IPS-20b (cell line): ENCODE data around the gene LBX2.

ENCODE experiments used
- H3K27ac ChIP-seq: one replicate; pipeline ENCODE4 v1.5.1; 2013; ENCODE audit warnings: low read length
- H3K27me3 ChIP-seq: 2 replicates; pipeline ENCODE4 v1.6.1; 2013; ENCODE audit warnings: mild to moderate bottlenecking, low read length, inconsistent platforms; ENCODE audit not compliant: insufficient read depth
- H3K36me3 ChIP-seq: 2 replicates; pipeline ENCODE4 v1.6.1; 2013; ENCODE audit warnings: low read depth, mild to moderate bottlenecking, inconsistent platforms, low read length, moderate library complexity; ENCODE audit not compliant: insufficient read depth
- H3K4me1 ChIP-seq: 2 replicates; pipeline ENCODE4 v1.6.1; 2013; ENCODE audit warnings: mild to moderate bottlenecking, control low read depth, inconsistent platforms, low read length, moderate library complexity; ENCODE audit not compliant: insufficient read depth
- H3K4me3 ChIP-seq: 2 replicates; pipeline ENCODE4 v1.5.1; 2013; ENCODE audit warnings: mild to moderate bottlenecking, low read length, inconsistent platforms
- H3K9ac ChIP-seq: 2 replicates; pipeline ENCODE4 v1.6.1; 2013; ENCODE audit warnings: low read depth, mild to moderate bottlenecking, inconsistent platforms, low read length, moderate library complexity
- H3K9me3 ChIP-seq: 2 replicates; pipeline ENCODE4 v1.6.1; 2013; ENCODE audit warnings: mild to moderate bottlenecking, low read depth, low read length, inconsistent platforms; ENCODE audit not compliant: insufficient read depth

The LBX2 gene

DNA sequence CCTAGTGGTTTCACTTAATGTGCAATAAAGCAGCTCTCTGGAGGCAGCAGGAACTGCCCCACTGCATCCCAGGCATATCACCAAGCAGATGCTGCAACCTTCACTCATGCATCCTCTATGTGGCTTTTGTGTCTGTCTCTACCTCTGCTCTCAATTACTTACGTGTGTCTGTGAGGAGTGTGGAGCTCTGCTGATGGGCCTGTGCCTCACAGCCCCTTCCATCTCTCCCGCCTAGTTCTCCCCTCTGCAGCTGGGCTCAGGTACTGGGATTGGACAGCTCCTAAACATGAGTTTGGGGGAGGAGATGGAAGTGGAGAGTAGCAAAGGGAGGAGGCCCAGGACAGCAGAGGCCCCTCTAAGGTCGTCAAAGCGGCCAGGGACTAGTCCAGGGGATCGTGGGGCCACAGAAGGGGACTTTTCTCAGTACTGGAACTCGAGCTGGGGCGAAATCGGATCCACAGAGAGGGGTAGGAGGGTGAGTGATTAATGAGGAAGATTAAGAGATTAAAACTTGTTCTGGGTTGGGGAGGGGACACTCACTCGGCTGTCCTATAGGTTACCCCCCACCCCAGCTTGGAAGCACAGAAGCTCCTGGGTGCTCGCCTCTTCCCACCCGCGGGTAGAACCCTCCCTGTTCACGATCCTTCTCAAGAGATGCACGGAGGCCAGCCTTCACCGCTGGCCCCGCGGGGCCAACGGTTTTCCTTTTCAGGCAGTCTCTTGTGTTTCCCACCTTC lies 2.1 kb upstream of the LBX2 start:
- Histone ChIP-seq H3K27me3 (peaks cover 100% of the 10 kb centered on the region), H3K9ac (no peak overlapping the region), H3K4me3 (peak overlapping the region; percentile 66; the same call in 1 of the 2 replicates), H3K27ac (no peak overlapping the region), H3K36me3 (peaks cover 11% of the 10 kb centered on the region; the same call in 1 of the 2 replicates), H3K4me1 (peaks cover 5% of the 10 kb centered on the region; the same call in 1 of the 2 replicates), H3K9me3 (peaks cover 3% of the 10 kb centered on the region; the same call in 1 of the 2 replicates)

DNA sequence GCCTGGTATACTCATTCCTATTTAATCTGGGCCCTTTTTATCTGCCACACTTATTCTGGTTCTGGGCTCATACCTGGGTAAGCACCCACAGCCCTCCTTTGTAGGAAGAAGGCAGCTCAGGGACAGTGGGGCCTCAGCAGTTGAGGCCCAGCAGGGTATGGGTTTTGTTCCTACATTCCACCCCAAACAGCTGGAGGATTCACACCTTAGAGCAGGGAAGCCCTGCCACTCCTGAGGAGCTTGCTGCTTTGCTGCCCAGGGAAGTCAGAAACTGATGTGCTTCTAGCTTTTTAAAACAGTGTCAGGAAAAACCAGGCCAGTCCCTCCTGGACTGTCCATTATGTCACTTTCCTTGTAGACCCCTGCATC lies 1.2 kb upstream of the LBX2 start:
- Histone ChIP-seq H3K27me3 (peaks cover 100% of the 10 kb centered on the region), H3K4me1 (peaks cover 5% of the 10 kb centered on the region; the same call in 1 of the 2 replicates), H3K36me3 (peaks cover 6% of the 10 kb centered on the region; the same call in 1 of the 2 replicates), H3K9ac (no peak overlapping the region), H3K27ac (no peak overlapping the region), H3K4me3 (no peak overlapping the region), H3K9me3 (peaks cover 3% of the 10 kb centered on the region; the same call in 1 of the 2 replicates)

DNA sequence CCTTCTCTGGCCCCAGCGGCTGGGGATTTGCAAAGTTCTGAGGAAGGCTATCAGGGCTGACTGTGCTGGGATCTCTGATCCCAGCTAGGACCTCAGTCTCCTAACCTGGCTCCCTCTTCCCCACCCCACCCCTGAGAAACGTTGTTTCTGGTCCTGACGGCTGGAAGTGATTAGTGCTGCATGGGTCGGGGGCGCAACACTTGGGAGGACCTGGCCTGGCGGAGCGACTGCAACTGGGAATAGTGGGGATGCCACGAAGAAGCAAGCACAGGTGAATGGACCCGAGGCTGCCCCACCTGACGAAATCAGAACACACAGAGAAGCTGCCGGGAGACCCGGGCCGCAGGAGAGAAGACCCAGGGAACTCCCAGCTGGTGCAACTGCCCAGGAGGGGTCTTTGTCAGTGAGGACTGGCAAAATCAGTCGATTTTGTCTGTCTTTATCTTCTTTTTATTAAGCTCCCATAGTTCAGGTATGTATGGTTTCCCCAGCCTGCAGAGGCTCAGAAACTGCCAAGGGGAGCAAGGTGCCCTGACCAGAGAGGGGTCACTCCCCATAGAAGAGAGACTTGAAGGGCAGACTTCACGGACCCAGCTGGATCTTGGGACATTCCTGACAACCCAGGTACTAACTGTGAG lies 656 bp upstream of the LBX2 start:
- H3K27me3 ChIP-seq: peaks cover 100% of the 10 kb centered on the region
- H3K9ac ChIP-seq: no peak overlapping the region
- peaks cover under 1% of the 10 kb centered on the region; the same call in 1 of the 2 replicates for H3K36me3 ChIP-seq
- peaks cover 3% of the 10 kb centered on the region; the same call in 1 of the 2 replicates for H3K9me3 ChIP-seq
- H3K4me3 ChIP-seq: no peak overlapping the region
- no peak overlapping the region for H3K27ac ChIP-seq
- peaks cover 5% of the 10 kb centered on the region; the same call in 1 of the 2 replicates for H3K4me1 ChIP-seq

DNA sequence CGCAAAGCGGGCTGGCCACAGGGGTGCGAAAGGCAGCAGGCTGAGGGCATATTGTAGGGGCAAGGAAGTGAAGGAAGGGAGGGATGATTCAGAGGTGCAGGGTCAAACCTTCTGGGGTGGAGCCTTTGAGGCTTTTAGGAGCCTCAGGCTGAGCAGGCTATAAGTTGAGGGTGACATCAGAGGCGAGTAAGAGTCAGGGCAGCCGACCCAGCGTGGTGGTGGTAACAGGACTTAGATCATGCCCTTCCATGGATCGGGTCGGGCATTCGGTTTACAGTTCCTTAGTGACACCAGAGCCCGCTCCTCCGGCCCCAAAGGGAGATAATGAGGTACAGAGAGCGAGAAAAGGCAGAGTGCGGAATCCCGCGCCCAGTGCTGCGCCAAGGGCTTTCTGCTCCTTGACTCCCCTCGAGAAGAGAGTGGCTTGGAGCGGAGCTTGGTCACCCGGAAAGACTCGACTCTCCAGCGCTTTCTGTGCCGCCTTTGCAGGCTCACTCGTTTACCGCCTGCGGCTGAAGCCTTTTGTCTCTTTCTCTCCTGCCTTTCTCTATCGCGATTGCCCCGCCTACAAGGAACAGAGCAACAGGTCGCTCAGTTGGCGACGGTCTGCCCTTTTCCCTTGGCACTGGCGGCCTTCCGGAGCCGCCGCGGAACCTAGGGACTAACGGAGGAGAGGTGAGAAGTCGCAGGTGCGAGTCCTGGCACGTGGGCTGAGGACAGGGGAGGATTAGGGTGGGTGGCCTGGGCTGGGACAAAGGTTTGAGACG lies 720 bp downstream of the LBX2 start:
- H3K36me3 ChIP-seq: peaks cover 8% of the 10 kb centered on the region
- H3K9ac ChIP-seq: 0 out of 2 replicates have a peak overlapping the region, but pooled peaks have one; percentile 6
- H3K27me3 ChIP-seq: peaks cover 97% of the 10 kb centered on the region
- H3K4me1 ChIP-seq: peaks cover 5% of the 10 kb centered on the region; the same call in 1 of the 2 replicates
- no peak overlapping the region for H3K27ac ChIP-seq
- H3K4me3 ChIP-seq: peak overlapping the region; percentile 66
- peaks cover 3% of the 10 kb centered on the region; the same call in 1 of the 2 replicates for H3K9me3 ChIP-seq

DNA sequence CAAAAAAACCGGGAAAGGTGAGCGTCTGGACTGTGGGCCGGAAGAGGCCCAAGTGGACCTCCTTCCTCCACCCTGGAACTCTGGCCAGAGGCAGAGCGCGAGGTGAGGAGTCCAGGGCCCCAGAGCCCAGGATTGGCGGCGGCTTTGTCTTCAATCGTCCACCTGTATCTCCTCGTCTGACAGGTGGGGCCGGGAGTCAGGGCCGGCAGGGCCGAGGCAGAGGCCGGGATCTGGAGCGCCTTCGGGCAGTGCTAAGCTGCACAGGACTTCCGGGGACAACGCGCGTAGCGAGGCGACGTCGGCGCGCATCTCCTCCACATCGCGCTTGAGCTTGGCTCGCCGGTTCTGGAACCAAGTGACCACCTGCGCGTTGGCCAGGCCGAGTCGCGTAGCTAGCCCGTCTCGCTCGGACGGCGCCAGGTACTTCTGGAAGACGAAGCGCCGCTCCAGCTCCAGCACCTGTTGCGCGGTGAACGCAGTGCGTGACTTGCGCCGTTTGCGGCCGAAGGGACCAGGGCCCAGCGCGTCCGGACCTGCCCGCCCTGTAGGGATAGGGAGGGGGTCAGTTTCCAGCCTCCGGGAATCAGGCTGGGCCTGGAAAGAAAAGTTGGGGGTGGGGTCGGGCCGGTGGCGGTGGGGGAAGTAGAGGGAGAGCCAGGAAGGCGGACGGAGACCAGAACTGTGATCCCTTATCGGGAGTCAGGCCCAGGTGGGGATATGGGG lies 1.5 kb downstream of the LBX2 start:
- peak overlapping the region; percentile 66 for H3K4me3 ChIP-seq
- H3K9ac ChIP-seq: no peak overlapping the region
- peaks cover 16% of the 10 kb centered on the region for H3K36me3 ChIP-seq
- peaks cover 3% of the 10 kb centered on the region; the same call in 1 of the 2 replicates for H3K9me3 ChIP-seq
- peaks cover 5% of the 10 kb centered on the region; the same call in 1 of the 2 replicates for H3K4me1 ChIP-seq
- H3K27me3 ChIP-seq: peaks cover 93% of the 10 kb centered on the region
- H3K27ac ChIP-seq: no peak overlapping the region

DNA sequence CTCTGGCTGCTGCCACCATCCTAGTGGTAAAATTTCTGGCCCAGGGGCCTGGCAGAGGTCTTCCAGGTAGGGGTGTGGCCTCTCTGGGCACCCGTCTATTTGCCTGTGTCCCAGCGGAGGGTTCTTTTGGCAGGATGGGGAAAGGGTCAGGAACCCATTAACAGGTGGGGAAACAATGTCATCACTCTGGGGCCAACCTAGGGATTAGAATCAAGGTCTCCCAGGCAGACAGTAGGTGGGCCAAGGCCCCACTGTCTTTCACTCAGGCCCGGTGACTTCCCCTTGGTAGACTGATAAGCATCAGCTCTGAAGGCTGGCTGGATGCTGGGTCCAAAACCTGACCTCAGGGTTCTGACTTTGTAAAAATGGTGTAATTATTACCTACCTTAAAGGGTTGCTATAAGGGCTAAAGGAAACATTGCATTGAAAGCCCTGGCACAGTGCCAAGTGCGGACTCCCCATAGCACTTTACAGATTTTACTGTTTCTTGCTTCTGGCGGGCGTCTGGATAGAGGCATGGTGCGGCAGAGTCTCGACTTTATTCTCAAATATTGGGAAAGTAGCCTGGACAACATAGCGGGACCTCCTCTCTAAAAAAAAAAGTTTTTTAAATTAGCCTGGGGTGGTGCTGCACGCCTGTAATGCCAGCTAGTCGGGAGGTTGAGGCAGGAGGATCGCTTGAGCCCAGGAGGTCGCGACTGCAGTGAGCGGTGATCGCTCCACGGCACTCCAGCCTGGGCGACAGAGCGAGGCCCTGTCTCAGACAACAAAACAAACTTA lies 2.2 kb downstream of the LBX2 start:
- Histone ChIP-seq H3K27ac (no peak overlapping the region), H3K4me1 (peaks cover 5% of the 10 kb centered on the region; the same call in 1 of the 2 replicates), H3K9me3 (peaks cover 3% of the 10 kb centered on the region; the same call in 1 of the 2 replicates), H3K36me3 (peaks cover 23% of the 10 kb centered on the region), H3K27me3 (peaks cover 85% of the 10 kb centered on the region), H3K9ac (no peak overlapping the region), H3K4me3 (peak overlapping the region; percentile 66)

DNA sequence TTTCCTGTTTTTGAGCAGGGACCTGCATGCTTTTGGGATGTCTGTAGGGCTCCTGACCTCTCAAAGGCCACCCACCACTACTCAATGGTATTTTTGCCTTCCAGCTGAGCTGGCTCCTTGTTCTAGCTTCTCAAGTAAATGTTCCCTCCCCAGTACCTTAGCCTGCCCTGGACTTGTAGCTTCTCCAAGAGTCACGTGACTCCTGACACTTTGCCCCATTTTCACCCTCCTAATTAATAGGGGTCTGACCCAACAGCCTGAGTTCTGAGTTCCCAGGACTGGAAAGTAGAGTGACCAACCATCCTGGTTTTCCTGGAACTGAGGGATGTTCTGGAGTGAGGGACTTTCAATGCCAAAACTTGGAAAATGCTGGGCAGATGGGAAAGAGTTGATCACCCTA lies 4.0 kb downstream of the LBX2 start:
- peaks cover 2% of the 10 kb centered on the region; the same call in 1 of the 2 replicates for H3K9me3 ChIP-seq
- H3K27ac ChIP-seq: no peak overlapping the region
- H3K9ac ChIP-seq: no peak overlapping the region
- H3K4me1 ChIP-seq: no peaks in the 10 kb centered on the region; the same call in 1 of the 2 replicates
- peaks cover 68% of the 10 kb centered on the region for H3K27me3 ChIP-seq
- no peak overlapping the region for H3K4me3 ChIP-seq
- peaks cover 41% of the 10 kb centered on the region for H3K36me3 ChIP-seq

DNA sequence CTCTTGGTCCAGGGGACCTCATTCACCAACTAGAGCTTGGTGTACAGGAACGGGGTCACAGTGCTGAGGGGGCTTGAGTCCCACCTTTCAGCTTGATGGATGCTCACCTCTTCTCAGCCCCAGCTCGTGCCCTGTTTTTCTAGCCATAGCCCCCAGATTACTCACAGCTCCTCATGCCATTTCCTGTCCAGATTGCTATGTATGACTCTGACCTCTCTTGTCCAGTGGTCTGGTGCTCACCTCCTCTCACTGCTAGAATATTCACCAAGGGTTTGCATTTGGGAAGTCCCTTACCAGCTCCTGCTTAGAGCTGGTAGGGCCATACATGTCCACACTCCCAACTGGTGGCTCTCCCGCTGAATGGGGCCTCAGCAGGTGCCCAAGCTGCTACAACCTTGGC lies 5.9 kb downstream of the LBX2 start:
- H3K9ac ChIP-seq: no peak overlapping the region
- H3K36me3 ChIP-seq: peaks cover 42% of the 10 kb centered on the region
- H3K4me1 ChIP-seq: no peaks in the 10 kb centered on the region; the same call in 1 of the 2 replicates
- no peak overlapping the region for H3K27ac ChIP-seq
- H3K9me3 ChIP-seq: no peaks in the 10 kb centered on the region; the same call in 1 of the 2 replicates
- H3K4me3 ChIP-seq: no peak overlapping the region
- peaks cover 49% of the 10 kb centered on the region for H3K27me3 ChIP-seq

DNA sequence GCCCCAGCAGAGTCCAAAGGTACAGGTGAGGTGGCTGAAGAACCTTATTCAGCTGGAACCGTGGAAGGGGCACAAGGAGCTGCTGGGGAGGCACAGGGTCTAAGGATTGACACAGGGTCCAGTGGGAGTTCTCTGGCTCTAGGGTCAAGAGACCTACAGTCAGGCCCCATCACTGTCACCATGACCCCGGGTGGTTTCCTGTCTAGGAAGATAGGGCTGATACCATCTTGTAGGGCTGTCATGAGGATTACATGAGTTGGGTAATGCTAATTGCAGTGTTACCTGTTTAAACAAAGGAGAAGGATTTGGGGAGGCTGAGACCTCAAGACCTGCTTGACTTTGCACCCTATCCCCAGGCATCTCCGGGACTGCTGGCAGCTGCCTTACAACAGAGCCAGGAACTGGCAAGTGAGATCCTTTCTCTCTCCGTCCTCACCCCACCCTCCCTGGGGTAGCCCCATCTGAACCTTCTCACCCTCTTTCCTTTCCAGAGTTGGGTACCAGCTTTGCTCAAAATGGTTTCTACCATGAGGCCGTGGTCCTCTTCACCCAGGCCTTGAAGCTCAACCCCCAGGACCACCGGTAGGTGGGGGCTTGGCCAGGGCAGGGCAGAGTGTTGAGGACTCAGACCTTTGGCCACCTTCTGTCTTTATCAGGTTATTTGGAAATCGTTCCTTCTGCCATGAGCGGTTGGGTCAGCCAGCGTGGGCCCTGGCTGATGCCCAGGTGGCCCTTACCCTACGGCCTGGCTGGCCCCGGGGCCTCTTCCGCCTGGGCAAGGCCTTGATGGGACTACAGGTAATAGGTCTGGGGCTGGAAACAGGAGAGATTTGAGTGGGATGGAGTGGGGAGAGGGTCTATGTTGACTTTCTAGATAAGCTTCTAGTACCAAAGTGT lies 7.5 kb downstream of the LBX2 start:
- Histone ChIP-seq H3K4me3 (no peak overlapping the region), H3K27ac (no peak overlapping the region), H3K9ac (no peak overlapping the region), H3K9me3 (no peaks in the 10 kb centered on the region; the same call in 1 of the 2 replicates), H3K36me3 (peaks cover 42% of the 10 kb centered on the region), H3K4me1 (no peaks in the 10 kb centered on the region), H3K27me3 (peaks cover 32% of the 10 kb centered on the region)

DNA sequence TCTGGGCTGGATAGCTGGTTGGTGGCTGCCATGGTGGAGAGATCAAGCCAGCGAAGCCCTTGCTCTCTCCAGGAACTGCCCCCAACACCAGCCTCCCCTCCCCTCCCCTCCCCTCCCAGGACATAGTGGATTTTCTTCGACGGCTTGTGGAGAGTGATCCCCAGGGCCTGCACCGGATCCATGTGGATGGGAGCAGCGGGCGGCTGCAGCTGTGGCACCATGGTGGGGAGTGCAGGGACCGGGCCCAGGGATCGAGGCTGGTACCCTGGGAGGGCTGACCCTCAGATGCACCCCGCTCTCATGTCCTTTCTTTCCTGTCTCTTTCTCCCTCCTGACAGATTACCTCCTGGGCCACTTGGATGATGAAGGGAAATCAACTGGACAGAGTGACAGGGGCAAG lies 9.5 kb downstream of the LBX2 start:
- peaks cover 53% of the 10 kb centered on the region for H3K36me3 ChIP-seq
- no peaks in the 10 kb centered on the region for H3K4me1 ChIP-seq
- no peak overlapping the region for H3K4me3 ChIP-seq
- H3K27ac ChIP-seq: no peak overlapping the region
- no peaks in the 10 kb centered on the region for H3K9me3 ChIP-seq
- H3K9ac ChIP-seq: no peak overlapping the region
- peaks cover 12% of the 10 kb centered on the region; the same call in 1 of the 2 replicates for H3K27me3 ChIP-seq
